WTC11 (cell line): ENCODE results near the gene SLC38A10. TPM values are rescaled to one million over a fixed set of nuclear protein-coding genes. Genes with fewer than 3 reads are reported as not detected.

Experiments
- ATAC-seq: fragments of 200-7000 bp; cut with Tn5 transposase; 2 replicates; pipeline ENCODE4 v1.10.0; 2021; ENCODE audit warnings: mild to moderate bottlenecking, moderate library complexity
- CTCF ChIA-PET: fragments of 300-600 bp; sonication (Branson Sonifier 250); formaldehyde crosslinking; loops from one replicate; lab custom pipeline; 2021; ENCODE audit warnings: antibody characterized with exemption; lab: Charles Lee
- POLR2A ChIA-PET: fragments of 350-600 bp; sonication (Branson Sonifier 250); formaldehyde crosslinking; loops from one replicate; lab custom pipeline; 2021; ENCODE audit warnings: antibody characterized with exemption; lab: Charles Lee
- DNase-seq: peaks from one replicate; pipeline ENCODE4 v3.0.0; 2021; ENCODE audit warnings: low spot score
- H3K27ac Mint-ChIP-seq: 2 replicates; pipeline ENCODE4 v1.8.0; 2021; ENCODE audit warnings: mixed read lengths
- H3K27me3 Mint-ChIP-seq: 2 replicates; pipeline ENCODE4 v1.8.0; 2021; ENCODE audit warnings: low read depth, mild to moderate bottlenecking, moderate library complexity, mixed read lengths
- H3K36me3 Mint-ChIP-seq: 2 replicates; pipeline ENCODE4 v1.8.0; 2021; ENCODE audit warnings: mixed read lengths
- H3K4me1 Mint-ChIP-seq: 2 replicates; pipeline ENCODE4 v1.8.0; 2022; ENCODE audit warnings: mixed read lengths
- H3K4me3 Mint-ChIP-seq: 2 replicates; pipeline ENCODE4 v1.8.0; 2021; ENCODE audit warnings: mild to moderate bottlenecking, moderate library complexity, mixed read lengths
- H3K9me3 Mint-ChIP-seq: 2 replicates; pipeline ENCODE4 v1.8.0; 2021; ENCODE audit warnings: mixed read lengths
- ATF1 ChIP-seq: sonication (generic); formaldehyde crosslinking; IDR thresholded peaks from 2 replicates; pipeline ENCODE4 v1.8.1; 2023; ENCODE audit warnings: mild to moderate bottlenecking, moderate library complexity, missing genetic modification reagents
- CREB1 ChIP-seq: sonication (generic); formaldehyde crosslinking; IDR thresholded peaks from 2 replicates; pipeline ENCODE4 v1.8.0; 2023; ENCODE audit warnings: mild to moderate bottlenecking, missing genetic modification reagents
- ETV6 ChIP-seq: sonication (generic); formaldehyde crosslinking; IDR thresholded peaks from 2 replicates; pipeline ENCODE4 v1.8.1; 2022; ENCODE audit warnings: mild to moderate bottlenecking, missing genetic modification reagents
- GRHL2 ChIP-seq: fragments of 250-450 bp; sonication (Bioruptor Pico); IDR thresholded peaks from 2 replicates; pipeline ENCODE4 v1.8.0; 2022; ENCODE audit warnings: mild to moderate bottlenecking, moderate library complexity; ENCODE audit not compliant: insufficient replicate concordance, severe bottlenecking
- JUN ChIP-seq: sonication (generic); formaldehyde crosslinking; IDR thresholded peaks from 2 replicates; pipeline ENCODE4 v1.8.0; 2023; ENCODE audit warnings: mild to moderate bottlenecking, missing genetic modification reagents
- KAT7 ChIP-seq: sonication (generic); formaldehyde crosslinking; IDR thresholded peaks from 2 replicates; pipeline ENCODE4 v1.8.1; 2023; ENCODE audit warnings: missing genetic modification reagents, mild to moderate bottlenecking, borderline replicate concordance
- MXD4 ChIP-seq: fragments of 250-450 bp; sonication (Bioruptor Pico); IDR thresholded peaks from 2 replicates; pipeline ENCODE4 v1.8.0; 2021; ENCODE audit warnings: mild to moderate bottlenecking, moderate library complexity, borderline replicate concordance
- OVOL2 ChIP-seq: fragments of 250-450 bp; sonication (Bioruptor Pico); IDR thresholded peaks from 2 replicates; pipeline ENCODE4 v1.9.0; 2021; ENCODE audit warnings: mild to moderate bottlenecking, borderline replicate concordance
- PRRX2 ChIP-seq: fragments of 250-450 bp; sonication (Bioruptor Pico); IDR thresholded peaks from 2 replicates; pipeline ENCODE4 v1.8.0; 2021; ENCODE audit warnings: mild to moderate bottlenecking
- RELA ChIP-seq: sonication (generic); formaldehyde crosslinking; IDR thresholded peaks from 2 replicates; pipeline ENCODE4 v1.8.1; 2022; ENCODE audit warnings: missing genetic modification reagents, mild to moderate bottlenecking, borderline replicate concordance
- RORB ChIP-seq: fragments of 250-450 bp; sonication (Bioruptor Pico); IDR thresholded peaks from 2 replicates; pipeline ENCODE4 v1.9.0; 2021; ENCODE audit warnings: mild to moderate bottlenecking
- SMAD3 ChIP-seq: sonication (generic); formaldehyde crosslinking; IDR thresholded peaks from 2 replicates; pipeline ENCODE4 v1.8.0; 2022; ENCODE audit warnings: missing genetic modification reagents, mild to moderate bottlenecking, borderline replicate concordance
- TEAD1 ChIP-seq: sonication (generic); formaldehyde crosslinking; IDR thresholded peaks from 2 replicates; pipeline ENCODE4 v1.8.0; 2022; ENCODE audit warnings: mild to moderate bottlenecking, missing genetic modification reagents
- ZNF219 ChIP-seq: sonication (generic); formaldehyde crosslinking; IDR thresholded peaks from 2 replicates; pipeline ENCODE4 v1.8.0; 2023; ENCODE audit warnings: missing genetic modification reagents, mild to moderate bottlenecking, borderline replicate concordance
- ZNF423 ChIP-seq: fragments of 250-450 bp; sonication (Bioruptor Pico); IDR thresholded peaks from 2 replicates; pipeline ENCODE4 v2.1.2; 2022; ENCODE audit warnings: mild to moderate bottlenecking, moderate library complexity
- total RNA-seq: library from RNA; stranded (reverse); gene quantifications from 3 replicates; pipeline ENCODE4 v1.2.3, GENCODE V29; 2021
- TF ChIP-seq, protein P1 (sequence below): sonication (generic); formaldehyde crosslinking; IDR thresholded peaks from 2 replicates; pipeline ENCODE4 v1.8.1; 2023; ENCODE audit warnings: mild to moderate bottlenecking, missing genetic modification reagents, moderate library complexity
- TF ChIP-seq, protein P2 (sequence below): sonication (generic); formaldehyde crosslinking; IDR thresholded peaks from 2 replicates; pipeline ENCODE4 v1.8.1; 2022; ENCODE audit warnings: mild to moderate bottlenecking, moderate library complexity, missing genetic modification reagents
- TF ChIP-seq, protein P3 (sequence below): fragments of 250-450 bp; sonication (Bioruptor Pico); IDR thresholded peaks from 2 replicates; pipeline ENCODE4 v1.9.0; 2021; ENCODE audit warnings: mild to moderate bottlenecking
- TF ChIP-seq, protein P4 (sequence below): fragments of 250-450 bp; sonication (Bioruptor Pico); IDR thresholded peaks from 2 replicates; pipeline ENCODE4 v1.9.0; 2021; ENCODE audit warnings: mild to moderate bottlenecking
- TF ChIP-seq, protein P5 (sequence below): sonication (generic); formaldehyde crosslinking; IDR thresholded peaks from 2 replicates; pipeline ENCODE4 v1.8.0; 2022; ENCODE audit warnings: mild to moderate bottlenecking, missing genetic modification reagents
- TF ChIP-seq, protein P6 (sequence below): fragments of 250-450 bp; sonication (Bioruptor Pico); IDR thresholded peaks from 2 replicates; pipeline ENCODE4 v1.9.0; 2021; ENCODE audit warnings: moderate library complexity, mild to moderate bottlenecking, inconsistent platforms, borderline replicate concordance
- TF ChIP-seq, protein P7 (sequence below): sonication (generic); formaldehyde crosslinking; IDR thresholded peaks from 2 replicates; pipeline ENCODE4 v1.8.1; 2023; ENCODE audit warnings: mild to moderate bottlenecking, missing genetic modification reagents, moderate library complexity
- TF ChIP-seq, protein P8 (sequence below): sonication (generic); formaldehyde crosslinking; IDR thresholded peaks from 2 replicates; pipeline ENCODE4 v1.8.1; 2023; ENCODE audit warnings: mild to moderate bottlenecking, moderate library complexity, missing genetic modification reagents

The SLC38A10 gene
- total RNA-seq, 1 experiment from 2014 or later: 47.0 TPM

DNA sequence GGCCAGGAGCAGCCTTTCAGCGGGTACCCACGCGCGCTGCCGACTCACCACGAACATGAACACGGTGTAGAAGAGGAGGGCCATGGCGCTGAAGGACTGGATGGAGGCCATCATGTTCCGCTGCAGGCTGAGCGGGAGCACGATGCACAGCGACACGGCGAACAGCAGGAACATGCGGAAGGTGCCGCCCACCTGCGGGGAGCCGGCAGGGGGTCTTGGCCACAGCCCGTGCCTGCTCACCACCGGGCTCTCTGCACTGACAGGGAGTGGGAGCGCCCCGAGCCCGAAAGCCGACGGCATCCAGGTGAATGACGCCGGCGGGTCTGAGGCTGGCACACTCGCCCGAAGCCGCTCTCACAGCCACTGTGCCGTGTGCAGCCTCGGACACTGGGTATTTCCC is 13.0 kb downstream of the SLC38A10 start (continued):
- TF ChIP-seq, protein P1, sequence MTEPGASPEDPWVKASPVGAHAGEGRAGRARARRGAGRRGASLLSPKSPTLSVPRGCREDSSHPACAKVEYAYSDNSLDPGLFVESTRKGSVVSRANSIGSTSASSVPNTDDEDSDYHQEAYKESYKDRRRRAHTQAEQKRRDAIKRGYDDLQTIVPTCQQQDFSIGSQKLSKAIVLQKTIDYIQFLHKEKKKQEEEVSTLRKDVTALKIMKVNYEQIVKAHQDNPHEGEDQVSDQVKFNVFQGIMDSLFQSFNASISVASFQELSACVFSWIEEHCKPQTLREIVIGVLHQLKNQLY: no peak
- TF ChIP-seq, protein P2, sequence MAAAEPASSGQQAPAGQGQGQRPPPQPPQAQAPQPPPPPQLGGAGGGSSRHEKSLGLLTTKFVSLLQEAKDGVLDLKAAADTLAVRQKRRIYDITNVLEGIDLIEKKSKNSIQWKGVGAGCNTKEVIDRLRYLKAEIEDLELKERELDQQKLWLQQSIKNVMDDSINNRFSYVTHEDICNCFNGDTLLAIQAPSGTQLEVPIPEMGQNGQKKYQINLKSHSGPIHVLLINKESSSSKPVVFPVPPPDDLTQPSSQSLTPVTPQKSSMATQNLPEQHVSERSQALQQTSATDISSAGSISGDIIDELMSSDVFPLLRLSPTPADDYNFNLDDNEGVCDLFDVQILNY (CRISPR knock-in tag): no peak

DNA sequence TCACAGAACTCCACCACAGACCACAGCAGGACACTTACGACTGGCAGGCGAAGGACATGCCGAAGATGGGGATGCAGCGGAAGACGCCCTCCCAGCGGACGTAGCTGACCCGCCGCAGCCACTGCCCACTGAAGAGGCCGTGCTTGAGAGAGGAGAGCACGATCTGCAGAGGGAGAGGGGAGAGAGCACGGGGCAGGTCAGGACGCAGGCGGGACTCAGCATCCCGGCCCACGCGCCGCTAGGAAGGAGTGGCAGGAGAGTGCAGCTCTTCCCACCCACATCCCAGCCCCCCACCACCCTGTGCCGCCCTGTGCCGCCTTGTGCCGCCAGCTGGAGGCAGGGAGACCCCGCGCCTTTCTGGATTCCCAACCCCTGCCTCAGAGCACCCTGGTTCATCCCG is 14.5 kb downstream of the SLC38A10 start:
- no peak overlapping the region for H3K4me3 Mint-ChIP-seq
- no peak for DNase-seq
- no peaks in the 10 kb centered on the region for H3K9me3 Mint-ChIP-seq
- no peaks in the 10 kb centered on the region for H3K27me3 Mint-ChIP-seq
- H3K4me1 Mint-ChIP-seq: 0 out of 2 replicates have a peak, but pooled peaks cover 5% of the 10 kb centered on the region
- H3K27ac Mint-ChIP-seq: peak overlapping the region; percentile 85
- TF ChIP-seq ETV6 (CRISPR knock-in tag) (no peak), ZNF219 (CRISPR knock-in tag) (no peak), MXD4 (CRISPR knock-in tag) (no peak), RORB (no peak), RELA (no peak), TEAD1 (CRISPR knock-in tag) (no peak)
- TF ChIP-seq, protein P3, sequence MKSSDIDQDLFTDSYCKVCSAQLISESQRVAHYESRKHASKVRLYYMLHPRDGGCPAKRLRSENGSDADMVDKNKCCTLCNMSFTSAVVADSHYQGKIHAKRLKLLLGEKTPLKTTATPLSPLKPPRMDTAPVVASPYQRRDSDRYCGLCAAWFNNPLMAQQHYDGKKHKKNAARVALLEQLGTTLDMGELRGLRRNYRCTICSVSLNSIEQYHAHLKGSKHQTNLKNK (CRISPR knock-in tag): no peak
- TF ChIP-seq, protein P4, sequence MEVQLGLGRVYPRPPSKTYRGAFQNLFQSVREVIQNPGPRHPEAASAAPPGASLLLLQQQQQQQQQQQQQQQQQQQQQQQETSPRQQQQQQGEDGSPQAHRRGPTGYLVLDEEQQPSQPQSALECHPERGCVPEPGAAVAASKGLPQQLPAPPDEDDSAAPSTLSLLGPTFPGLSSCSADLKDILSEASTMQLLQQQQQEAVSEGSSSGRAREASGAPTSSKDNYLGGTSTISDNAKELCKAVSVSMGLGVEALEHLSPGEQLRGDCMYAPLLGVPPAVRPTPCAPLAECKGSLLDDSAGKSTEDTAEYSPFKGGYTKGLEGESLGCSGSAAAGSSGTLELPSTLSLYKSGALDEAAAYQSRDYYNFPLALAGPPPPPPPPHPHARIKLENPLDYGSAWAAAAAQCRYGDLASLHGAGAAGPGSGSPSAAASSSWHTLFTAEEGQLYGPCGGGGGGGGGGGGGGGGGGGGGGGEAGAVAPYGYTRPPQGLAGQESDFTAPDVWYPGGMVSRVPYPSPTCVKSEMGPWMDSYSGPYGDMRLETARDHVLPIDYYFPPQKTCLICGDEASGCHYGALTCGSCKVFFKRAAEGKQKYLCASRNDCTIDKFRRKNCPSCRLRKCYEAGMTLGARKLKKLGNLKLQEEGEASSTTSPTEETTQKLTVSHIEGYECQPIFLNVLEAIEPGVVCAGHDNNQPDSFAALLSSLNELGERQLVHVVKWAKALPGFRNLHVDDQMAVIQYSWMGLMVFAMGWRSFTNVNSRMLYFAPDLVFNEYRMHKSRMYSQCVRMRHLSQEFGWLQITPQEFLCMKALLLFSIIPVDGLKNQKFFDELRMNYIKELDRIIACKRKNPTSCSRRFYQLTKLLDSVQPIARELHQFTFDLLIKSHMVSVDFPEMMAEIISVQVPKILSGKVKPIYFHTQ (CRISPR knock-in tag): no peak
- POLR2A ChIA-PET: no interaction called here
- CTCF ChIA-PET: interaction anchor here (0.8 to 2.0 kb wide), 2 partner anchors 12 to 204 kb away, joined by 3 to 9 read pairs; no protein-coding TSS in a partner anchor
- peaks cover 14% of the 10 kb centered on the region for H3K36me3 Mint-ChIP-seq
- no peak for ATAC-seq

DNA sequence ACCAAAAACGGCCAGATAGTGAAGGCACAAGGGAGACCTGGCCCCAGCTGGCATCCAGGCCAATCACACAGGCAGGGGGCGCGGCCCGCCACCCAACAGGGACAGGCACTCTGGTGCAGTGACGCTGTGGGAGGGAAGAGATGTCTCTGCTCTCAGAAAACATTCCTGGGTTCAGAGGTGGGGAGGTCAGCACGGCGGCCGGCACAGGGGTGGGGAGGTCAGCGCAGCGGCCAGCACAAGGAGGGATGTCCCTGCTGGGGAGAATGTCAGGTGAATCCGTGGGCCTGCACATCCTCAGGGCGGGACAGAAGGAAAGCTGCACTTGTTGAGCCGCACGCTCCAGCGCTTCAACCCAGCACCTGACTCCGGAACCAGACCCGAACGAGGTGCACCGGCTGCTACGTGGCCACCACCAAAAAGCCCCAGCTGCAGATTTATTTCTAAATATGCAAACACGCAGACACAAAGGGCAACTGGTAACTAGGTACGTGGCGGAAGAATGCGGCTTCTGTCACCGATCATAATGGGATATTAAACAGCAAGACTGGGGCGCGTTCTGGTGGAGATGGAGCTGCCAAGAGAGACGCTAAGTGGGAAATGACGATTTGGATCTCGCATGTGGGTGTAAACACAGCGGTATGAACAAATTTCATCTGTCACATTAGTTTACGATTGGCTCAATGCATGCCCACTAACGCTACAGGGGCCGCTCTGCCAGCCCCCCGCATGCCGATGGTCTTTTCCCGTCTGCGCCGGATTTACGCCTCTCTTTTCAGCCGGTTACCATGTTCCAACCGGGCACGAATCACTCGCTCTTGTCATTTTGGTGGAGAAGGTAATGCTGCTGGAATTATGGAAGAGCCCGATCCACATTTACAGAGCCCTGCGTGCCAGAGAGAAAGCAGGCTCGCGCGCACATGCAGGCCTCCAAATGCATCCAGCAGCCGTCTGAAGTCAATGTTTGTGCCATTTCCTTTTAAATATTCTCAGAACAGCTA is 15.5 kb downstream of the SLC38A10 start:
- Mint-ChIP-seq H3K27me3 (no peaks in the 10 kb centered on the region), H3K27ac (peak overlapping the region; percentile 85), H3K4me1 (no peaks in the 10 kb centered on the region), H3K4me3 (no peak overlapping the region), H3K36me3 (peaks cover 14% of the 10 kb centered on the region), H3K9me3 (no peaks in the 10 kb centered on the region)
- ChIA-PET CTCF (interaction anchor here (1.4 to 2.0 kb wide), 2 partner anchors 12 to 13 kb away, joined by 3 to 9 read pairs; no protein-coding TSS in a partner anchor), POLR2A (no interaction called here)
- ATAC-seq (no peak), DNase-seq (no peak)
- no peak for TF ChIP-seq PRRX2 (CRISPR knock-in tag)
- TF ChIP-seq JUN (CRISPR knock-in tag): no peak
- TF ChIP-seq OVOL2 (CRISPR knock-in tag): no peak
- TF ChIP-seq, protein P5, sequence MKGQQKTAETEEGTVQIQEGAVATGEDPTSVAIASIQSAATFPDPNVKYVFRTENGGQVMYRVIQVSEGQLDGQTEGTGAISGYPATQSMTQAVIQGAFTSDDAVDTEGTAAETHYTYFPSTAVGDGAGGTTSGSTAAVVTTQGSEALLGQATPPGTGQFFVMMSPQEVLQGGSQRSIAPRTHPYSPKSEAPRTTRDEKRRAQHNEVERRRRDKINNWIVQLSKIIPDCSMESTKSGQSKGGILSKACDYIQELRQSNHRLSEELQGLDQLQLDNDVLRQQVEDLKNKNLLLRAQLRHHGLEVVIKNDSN (CRISPR knock-in tag): no peak
- TF ChIP-seq, protein P6, sequence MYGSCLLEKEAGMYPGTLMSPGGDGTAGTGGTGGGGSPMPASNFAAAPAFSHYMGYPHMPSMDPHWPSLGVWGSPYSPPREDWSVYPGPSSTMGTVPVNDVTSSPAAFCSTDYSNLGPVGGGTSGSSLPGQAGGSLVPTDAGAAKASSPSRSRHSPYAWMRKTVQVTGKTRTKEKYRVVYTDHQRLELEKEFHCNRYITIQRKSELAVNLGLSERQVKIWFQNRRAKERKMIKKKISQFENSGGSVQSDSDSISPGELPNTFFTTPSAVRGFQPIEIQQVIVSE (CRISPR knock-in tag): no peak
- no peak for TF ChIP-seq GRHL2 (CRISPR knock-in tag)
- TF ChIP-seq MXD4 (CRISPR knock-in tag): no peak
- TF ChIP-seq ZNF423 (CRISPR knock-in tag): no peak
- TF ChIP-seq, protein P7, sequence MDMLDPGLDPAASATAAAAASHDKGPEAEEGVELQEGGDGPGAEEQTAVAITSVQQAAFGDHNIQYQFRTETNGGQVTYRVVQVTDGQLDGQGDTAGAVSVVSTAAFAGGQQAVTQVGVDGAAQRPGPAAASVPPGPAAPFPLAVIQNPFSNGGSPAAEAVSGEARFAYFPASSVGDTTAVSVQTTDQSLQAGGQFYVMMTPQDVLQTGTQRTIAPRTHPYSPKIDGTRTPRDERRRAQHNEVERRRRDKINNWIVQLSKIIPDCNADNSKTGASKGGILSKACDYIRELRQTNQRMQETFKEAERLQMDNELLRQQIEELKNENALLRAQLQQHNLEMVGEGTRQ: no peak
- no peak for TF ChIP-seq SMAD3
- no peak for TF ChIP-seq KAT7 (CRISPR knock-in tag)
- TF ChIP-seq ATF1 (CRISPR knock-in tag): no peak
- TF ChIP-seq CREB1: no peak
- TF ChIP-seq, protein P8, sequence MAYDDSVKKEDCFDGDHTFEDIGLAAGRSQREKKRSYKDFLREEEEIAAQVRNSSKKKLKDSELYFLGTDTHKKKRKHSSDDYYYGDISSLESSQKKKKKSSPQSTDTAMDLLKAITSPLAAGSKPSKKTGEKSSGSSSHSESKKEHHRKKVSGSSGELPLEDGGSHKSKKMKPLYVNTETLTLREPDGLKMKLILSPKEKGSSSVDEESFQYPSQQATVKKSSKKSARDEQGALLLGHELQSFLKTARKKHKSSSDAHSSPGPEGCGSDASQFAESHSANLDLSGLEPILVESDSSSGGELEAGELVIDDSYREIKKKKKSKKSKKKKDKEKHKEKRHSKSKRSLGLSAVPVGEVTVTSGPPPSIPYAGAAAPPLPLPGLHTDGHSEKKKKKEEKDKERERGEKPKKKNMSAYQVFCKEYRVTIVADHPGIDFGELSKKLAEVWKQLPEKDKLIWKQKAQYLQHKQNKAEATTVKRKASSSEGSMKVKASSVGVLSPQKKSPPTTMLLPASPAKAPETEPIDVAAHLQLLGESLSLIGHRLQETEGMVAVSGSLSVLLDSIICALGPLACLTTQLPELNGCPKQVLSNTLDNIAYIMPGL: no peak
